Stimulated activated naive CD8-positive, alpha-beta T cell treated with anti-CD3 and anti-CD28 coated beads, Interleukin-15, Interleukin-2, amounts not matched to agents 100 U/mL and 50 U/mL, for 24 hours (primary cell): Measurements from ENCODE around the gene SDK2.

Source experiments
- ATAC-seq: fragments of 150-1000 bp; cut with Tn5 transposase; one replicate; pipeline ENCODE4 v1.10.0; 2021
- DNase-seq: peaks from one replicate; pipeline ENCODE4 v3.0.0; 2021

The SDK2 gene

DNA sequence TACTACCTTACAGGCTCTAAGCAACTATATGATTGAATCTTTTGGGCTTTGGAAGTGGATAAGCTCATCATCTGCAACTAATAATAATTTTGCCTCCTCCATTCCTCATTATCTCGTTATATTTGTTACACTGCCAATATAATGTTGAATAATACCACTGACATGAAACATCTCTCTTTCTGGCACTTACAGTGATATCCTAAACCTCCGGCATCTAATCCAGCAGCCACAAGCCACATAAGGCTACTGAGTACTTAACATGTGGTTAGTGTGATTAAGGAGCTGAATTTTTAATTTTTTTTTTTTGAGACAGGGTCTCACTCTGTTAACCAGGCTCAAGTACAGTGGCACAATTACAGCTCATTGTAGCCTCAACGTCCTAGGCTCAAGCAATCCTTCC, 342.1 kb downstream of the SDK2 start:
- no peak for ATAC-seq
- no peak for DNase-seq

GRCh38 chr17:73301369-73301768, 342.9 kb downstream of the SDK2 start:
- DNase-seq (no peak), ATAC-seq (no peak)

DNA sequence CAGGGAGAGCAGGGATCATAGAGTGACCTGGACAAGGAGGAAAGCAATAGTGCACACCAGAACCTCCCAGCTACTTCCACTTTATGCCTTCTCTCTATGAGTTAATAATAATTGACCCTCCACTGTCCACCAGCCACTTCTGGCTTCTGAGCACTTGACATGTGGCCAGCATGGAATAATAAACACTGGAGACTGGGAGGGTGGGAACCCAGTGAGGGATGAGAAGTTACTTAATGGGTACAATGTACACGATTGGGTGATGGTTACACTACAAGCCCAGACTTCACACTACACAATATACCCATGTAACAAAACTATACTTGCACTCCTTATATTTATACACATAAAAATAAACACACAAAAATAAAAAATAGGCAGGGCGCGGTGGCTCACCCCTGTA, 343.9 kb downstream of the SDK2 start:
- DNase-seq (no peak), ATAC-seq (no peak)

- ATAC-seq (no peak), DNase-seq (no peak)
Measured at GRCh38 chr17:73297934-73298861, 346.0 kb downstream of the SDK2 start.

DNA sequence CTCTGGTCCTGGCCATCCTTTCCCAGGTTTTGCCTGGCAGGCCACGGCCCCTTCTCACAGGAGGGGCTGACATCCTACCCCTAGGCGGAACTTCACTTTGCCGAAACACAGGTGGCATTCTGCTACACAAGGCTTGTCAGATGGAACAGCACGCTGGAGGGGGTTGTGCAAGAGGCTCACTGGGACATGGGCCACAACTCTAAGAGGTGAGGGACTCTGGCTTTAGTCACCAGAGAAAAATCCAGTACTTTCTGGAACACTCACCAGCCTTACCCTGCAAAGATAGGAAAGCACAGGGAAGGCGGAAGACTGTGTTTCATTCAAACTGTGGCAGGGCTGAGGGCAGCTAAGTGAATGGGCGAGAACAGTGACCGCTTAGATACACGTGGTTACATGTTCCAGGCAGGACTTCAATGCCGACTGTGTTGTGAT, 350.7 kb downstream of the SDK2 start:
- no peak for ATAC-seq
- DNase-seq = no peak

- DNase-seq (no peak), ATAC-seq (no peak)
Measured at GRCh38 chr17:73293031-73293430, 351.2 kb downstream of the SDK2 start.

DNA sequence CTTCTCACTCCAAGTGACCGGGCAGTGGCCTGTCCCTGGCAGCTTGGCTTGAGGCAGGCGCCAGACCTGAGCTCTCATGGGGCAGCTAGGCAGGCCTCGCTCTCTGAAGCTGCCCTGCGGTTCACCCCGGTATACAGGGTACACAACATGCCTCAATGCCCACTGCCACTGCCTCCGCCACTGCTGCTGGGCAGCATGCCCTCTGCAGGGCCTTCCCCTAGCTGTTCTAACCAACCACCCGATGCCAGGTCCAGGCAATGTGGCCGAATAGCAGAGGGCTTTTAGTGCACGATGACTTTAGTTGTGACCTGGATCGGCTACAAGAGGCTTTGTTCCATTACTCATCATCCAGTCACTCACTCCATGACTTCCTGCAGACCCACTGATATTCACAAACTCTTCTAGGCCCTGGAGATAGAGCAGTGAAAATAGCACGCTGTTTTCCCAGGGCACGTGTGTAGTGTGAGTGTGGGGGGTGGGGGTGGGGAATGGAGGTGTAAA, 352.2 kb downstream of the SDK2 start:
- DNase-seq (no peak), ATAC-seq (no peak)

DNA sequence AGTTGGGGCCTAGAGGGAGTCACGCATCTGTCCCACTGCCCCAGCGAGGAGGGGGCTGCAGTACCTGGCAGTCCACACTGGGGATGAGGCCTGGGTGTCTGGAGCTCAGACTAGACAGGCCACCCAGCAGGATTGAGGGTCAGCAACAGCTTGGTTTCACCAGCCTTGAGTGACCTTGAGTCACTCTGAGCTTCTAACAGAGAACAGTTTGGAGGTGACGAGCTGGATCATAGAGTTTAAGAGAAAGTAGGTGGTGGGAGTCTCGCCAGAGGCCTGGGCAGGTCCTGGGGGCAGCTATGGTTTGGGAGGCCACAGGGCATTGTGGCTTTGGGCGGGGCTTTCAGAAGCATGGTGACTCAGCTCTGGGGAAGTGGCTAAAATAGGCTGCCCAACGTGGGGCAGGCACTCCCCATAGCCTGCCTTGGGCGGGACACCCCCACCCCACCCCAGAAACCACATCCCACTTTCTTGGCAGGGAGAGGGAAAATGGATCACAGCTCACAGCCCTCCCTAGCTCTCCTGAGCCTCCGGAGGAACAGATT, 352.9 kb downstream of the SDK2 start:
- peak; percentile 44 for ATAC-seq
- peak; percentile 22 for DNase-seq

GRCh38 chr17:73290399-73291259, 353.6 kb downstream of the SDK2 start:
- ATAC-seq (peak; percentile 10), DNase-seq (no peak)

DNA sequence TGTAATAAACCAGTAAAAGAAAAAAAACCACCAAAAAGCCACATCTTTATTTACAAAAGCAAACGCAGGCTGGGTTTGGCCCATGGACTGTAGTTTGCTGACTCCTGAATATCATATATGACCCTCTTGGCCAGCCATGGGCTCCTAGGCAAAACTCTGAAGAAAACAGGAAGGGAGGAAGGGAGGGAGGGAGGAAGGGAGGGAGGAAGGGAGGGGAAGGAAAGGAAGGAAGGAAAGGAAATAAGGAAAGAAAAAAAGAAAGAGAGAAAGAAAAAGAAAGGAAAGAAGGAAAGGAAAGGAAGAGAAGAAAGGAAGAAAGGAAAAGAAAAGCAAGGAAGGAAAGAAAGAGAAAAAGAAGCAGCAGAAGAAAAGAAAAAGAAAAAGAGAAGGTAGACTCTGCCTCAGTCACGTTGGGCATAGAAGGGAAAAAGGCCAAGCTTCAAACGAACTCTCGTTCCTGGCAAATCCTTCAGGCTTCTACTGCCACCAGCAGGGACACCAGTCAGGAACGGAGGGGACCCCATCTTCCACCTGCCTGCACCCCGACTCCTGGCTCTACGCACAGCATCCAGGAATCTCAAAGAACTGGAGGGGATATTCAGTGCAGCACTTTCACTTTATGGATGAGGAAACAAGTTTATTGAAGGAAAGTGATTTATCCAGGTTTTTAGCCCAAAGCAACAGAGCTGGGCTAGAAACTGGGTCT, 354.5 kb downstream of the SDK2 start:
- DNase-seq = no peak

DNA sequence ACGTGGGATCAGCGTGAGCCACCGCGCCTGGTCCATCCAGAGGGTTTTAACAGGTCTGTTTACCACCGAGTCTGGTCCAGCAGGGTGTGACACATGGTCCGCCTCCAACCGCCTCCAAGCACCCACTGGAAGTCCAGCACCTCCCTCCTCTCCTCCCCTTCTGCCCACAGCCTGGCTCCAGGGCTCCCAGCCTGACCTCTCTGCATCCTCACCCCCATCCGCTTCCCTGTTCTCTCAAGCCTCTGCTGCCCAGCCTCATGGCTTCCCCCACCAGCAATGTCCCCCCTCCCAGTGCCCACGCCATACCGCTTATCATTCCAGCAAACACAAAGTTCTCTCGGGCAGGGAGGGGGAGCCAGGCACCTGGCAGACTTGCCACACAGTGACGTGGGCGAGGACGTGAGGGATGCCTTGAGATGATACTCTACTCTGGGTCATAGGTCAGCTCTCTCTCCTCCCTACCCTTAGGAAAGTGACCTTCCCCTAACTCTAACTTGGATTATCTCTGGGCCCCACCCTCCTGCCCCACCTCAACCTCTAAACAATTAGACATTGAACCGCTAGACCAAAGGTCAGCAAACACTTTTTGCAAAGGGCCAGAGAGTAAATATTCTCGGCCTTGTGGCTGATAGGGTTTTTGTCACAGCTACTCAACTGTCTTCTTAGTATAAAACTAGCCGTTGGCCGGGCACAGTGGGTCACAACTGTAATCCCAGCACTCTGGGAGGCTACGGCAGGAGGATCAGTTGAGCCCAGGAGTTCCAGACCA, 355.5 kb downstream of the SDK2 start:
- DNase-seq = no peak
- ATAC-seq = no peak

More for the DNA sequence above, 354.5 kb downstream of the SDK2 start:
- ATAC-seq = no peak

DNA sequence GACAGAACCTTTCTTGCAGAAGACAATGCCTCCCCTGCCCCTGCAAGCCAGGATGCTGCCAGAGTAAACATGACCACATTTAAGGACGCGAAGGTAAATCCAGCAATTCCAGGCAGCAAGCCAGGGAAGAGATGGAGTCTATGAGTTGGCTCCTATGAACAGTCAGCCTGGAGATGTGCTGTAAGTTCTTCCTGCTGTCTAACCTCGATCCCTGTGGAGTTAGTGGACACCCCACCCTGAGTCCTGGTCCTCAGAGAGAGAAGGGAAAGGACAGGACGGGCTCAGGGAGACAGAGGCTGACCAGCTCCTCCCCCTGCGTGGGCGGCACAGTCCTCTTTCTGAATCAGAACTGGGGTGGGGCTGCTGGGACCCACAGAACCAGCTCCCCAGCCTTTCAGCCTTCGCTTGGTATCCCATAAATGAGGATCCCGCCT, 357.4 kb downstream of the SDK2 start:
- DNase-seq (no peak), ATAC-seq (no peak)

GRCh38 chr17:73285916-73286862, 358.1 kb downstream of the SDK2 start:
- DNase-seq (no peak), ATAC-seq (no peak)

- DNase-seq = no peak
- ATAC-seq = no peak
Measured at GRCh38 chr17:73285603-73285908, 358.7 kb downstream of the SDK2 start.

- DNase-seq (no peak), ATAC-seq (no peak)
Measured at GRCh38 chr17:73284906-73285602, 359.2 kb downstream of the SDK2 start.
